K562 (cell line): Measurements from ENCODE around the gene CFAP92. TPM values are rescaled to one million over a fixed set of nuclear protein-coding genes. Genes with fewer than 3 reads are reported as not detected.

Experiments used
- BCL6 ChIP-seq: fragments of 250-450 bp; sonication (Bioruptor Pico); IDR thresholded peaks from 2 replicates; pipeline ENCODE4 v1.4.0; 2020
- FOS ChIP-seq: IDR thresholded peaks from 3 replicates; pipeline ENCODE4 v1.6.1; 2011; ENCODE audit not compliant: insufficient read length; ENCODE audit errors: extremely low read depth
- HMG20A ChIP-seq: fragments of 450-650 bp; formaldehyde crosslinking; conservative IDR thresholded peaks from 2 replicates; pipeline ENCODE4 v1.4.0; 2020; ENCODE audit warnings: mild to moderate bottlenecking, mixed read lengths
- MTA3 ChIP-seq: fragments of 450-650 bp; formaldehyde crosslinking; IDR thresholded peaks from 2 replicates; pipeline ENCODE4 v1.6.1; 2017; ENCODE audit warnings: mild to moderate bottlenecking, borderline replicate concordance
- NR1H2 ChIP-seq: sonication (generic); formaldehyde crosslinking; IDR thresholded peaks from 2 replicates; pipeline ENCODE4 v1.4.0; 2020; ENCODE audit warnings: mild to moderate bottlenecking, missing genetic modification reagents
- TRIM24 ChIP-seq, 2 experiments: fragments of 450-650 bp; IDR thresholded peaks; 2 replicates each; pipeline ENCODE4 v1.6.1; 2016
- ZNF224 ChIP-seq: sonication (generic); formaldehyde crosslinking; IDR thresholded peaks from 2 replicates; pipeline ENCODE4 v1.8.0; 2022; ENCODE audit warnings: mild to moderate bottlenecking, missing genetic modification reagents
- ZNF263 ChIP-seq: sonication (generic); formaldehyde crosslinking; IDR thresholded peaks from 2 replicates; pipeline ENCODE4 v1.8.0; 2022; ENCODE audit warnings: mild to moderate bottlenecking, missing genetic modification reagents, borderline replicate concordance
- ZNF766 ChIP-seq: fragments of 200-800 bp; sonication (Bioruptor generic); conservative IDR thresholded peaks from 2 replicates; pipeline ENCODE4 v1.6.1; 2016; ENCODE audit warnings: missing genetic modification characterization, missing compliant biosample characterization
- polyA plus RNA-seq, 8 experiments: library from polyadenylated mRNA; depleted of rRNA in 4 of 8; stranded (reverse) in 5 of 8; unstranded in 3 of 8; fragments of >200 nt; fragmentation: Nextera tagmentation in 2 of 8; fragmentation: Illumina TruSeq in 1 of 8; extraction: Ambion mirVana in 2 of 8; extraction: Trizol in 1 of 8; gene quantifications; 2 replicates each; pipeline versions ENCODE4 v1.2.1 to v1.2.3, GENCODE V29; 2011 to 2014; ENCODE audit warnings: inconsistent platforms in 1 of 8, missing spikeins in 1 of 8
- total RNA-seq, 7 experiments: library from RNA; depleted of rRNA in 6 of 7; stranded (reverse); fragments of >200 nt in 6 of 7; fragmentation: Illumina TruSeq in 2 of 7; extraction: Trizol in 2 of 7; gene quantifications; 2 replicates each; pipeline versions ENCODE4 v1.2.1 to v1.2.3, GENCODE V29; 2011 to 2021; ENCODE audit warnings: low replicate concordance in 1 of 7
- TF ChIP-seq, protein P1 (sequence below): fragments of 450-650 bp; formaldehyde crosslinking; IDR thresholded peaks from 2 replicates; pipeline ENCODE4 v1.4.0; 2022; ENCODE audit warnings: missing genetic modification characterization
- TF ChIP-seq, protein P2 (sequence below): fragments of 450-650 bp; formaldehyde crosslinking; IDR thresholded peaks from 2 replicates; pipeline ENCODE4 v1.4.0; 2020; ENCODE audit warnings: mild to moderate bottlenecking, moderate library complexity
- TF ChIP-seq, protein P3 (sequence below), 2 experiments: fragments of 450-650 bp in 1 of 2; sonication (generic) in 1 of 2; formaldehyde crosslinking in 1 of 2; IDR thresholded peaks in 1 of 2; conservative IDR thresholded peaks in 1 of 2; 2 replicates each; pipeline versions ENCODE4 v1.6.1 to v1.8.1; 2016 to 2023; ENCODE audit warnings: mild to moderate bottlenecking in 2 of 2, moderate library complexity in 2 of 2, inconsistent platforms in 1 of 2, missing genetic modification reagents in 1 of 2
- TF ChIP-seq, protein P4 (sequence below), 2 experiments: fragments of 450-650 bp; IDR thresholded peaks; 2 replicates each; pipeline ENCODE4 v1.6.1; 2016; ENCODE audit warnings: mild to moderate bottlenecking in 2 of 2, borderline replicate concordance in 1 of 2, low read depth in 1 of 2, moderate library complexity in 1 of 2

Gene CFAP92
- total and polyA plus RNA-seq, 9 of the 15 experiments (the other 6 are each of a cell fraction or from before 2014, with no cell fraction given): 0.06 to 0.62 (median 0.36) TPM

- TF ChIP-seq, protein P1, sequence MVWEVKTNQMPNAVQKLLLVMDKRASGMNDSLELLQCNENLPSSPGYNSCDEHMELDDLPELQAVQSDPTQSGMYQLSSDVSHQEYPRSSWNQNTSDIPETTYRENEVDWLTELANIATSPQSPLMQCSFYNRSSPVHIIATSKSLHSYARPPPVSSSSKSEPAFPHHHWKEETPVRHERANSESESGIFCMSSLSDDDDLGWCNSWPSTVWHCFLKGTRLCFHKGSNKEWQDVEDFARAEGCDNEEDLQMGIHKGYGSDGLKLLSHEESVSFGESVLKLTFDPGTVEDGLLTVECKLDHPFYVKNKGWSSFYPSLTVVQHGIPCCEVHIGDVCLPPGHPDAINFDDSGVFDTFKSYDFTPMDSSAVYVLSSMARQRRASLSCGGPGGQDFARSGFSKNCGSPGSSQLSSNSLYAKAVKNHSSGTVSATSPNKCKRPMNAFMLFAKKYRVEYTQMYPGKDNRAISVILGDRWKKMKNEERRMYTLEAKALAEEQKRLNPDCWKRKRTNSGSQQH (CRISPR knock-in tag): no peak
- TF ChIP-seq FOS: no peak
- TF ChIP-seq, protein P2, sequence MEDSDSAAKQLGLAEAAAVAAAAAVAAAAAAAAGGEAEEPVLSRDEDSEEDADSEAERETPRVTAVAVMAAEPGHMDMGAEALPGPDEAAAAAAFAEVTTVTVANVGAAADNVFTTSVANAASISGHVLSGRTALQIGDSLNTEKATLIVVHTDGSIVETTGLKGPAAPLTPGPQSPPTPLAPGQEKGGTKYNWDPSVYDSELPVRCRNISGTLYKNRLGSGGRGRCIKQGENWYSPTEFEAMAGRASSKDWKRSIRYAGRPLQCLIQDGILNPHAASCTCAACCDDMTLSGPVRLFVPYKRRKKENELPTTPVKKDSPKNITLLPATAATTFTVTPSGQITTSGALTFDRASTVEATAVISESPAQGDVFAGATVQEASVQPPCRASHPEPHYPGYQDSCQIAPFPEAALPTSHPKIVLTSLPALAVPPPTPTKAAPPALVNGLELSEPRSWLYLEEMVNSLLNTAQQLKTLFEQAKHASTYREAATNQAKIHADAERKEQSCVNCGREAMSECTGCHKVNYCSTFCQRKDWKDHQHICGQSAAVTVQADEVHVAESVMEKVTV (CRISPR knock-in tag): no peak
- TF ChIP-seq, protein P3, sequence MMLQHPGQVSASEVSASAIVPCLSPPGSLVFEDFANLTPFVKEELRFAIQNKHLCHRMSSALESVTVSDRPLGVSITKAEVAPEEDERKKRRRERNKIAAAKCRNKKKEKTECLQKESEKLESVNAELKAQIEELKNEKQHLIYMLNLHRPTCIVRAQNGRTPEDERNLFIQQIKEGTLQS (IDR thresholded peaks at IDR 0.05): peak; percentile 98
- TF ChIP-seq, protein P3 (CRISPR knock-in tag; conservative IDR thresholded peaks at IDR 0.05): 0 out of 2 replicates have a peak, but pooled peaks have one; percentile 28
- TF ChIP-seq, protein P4, sequence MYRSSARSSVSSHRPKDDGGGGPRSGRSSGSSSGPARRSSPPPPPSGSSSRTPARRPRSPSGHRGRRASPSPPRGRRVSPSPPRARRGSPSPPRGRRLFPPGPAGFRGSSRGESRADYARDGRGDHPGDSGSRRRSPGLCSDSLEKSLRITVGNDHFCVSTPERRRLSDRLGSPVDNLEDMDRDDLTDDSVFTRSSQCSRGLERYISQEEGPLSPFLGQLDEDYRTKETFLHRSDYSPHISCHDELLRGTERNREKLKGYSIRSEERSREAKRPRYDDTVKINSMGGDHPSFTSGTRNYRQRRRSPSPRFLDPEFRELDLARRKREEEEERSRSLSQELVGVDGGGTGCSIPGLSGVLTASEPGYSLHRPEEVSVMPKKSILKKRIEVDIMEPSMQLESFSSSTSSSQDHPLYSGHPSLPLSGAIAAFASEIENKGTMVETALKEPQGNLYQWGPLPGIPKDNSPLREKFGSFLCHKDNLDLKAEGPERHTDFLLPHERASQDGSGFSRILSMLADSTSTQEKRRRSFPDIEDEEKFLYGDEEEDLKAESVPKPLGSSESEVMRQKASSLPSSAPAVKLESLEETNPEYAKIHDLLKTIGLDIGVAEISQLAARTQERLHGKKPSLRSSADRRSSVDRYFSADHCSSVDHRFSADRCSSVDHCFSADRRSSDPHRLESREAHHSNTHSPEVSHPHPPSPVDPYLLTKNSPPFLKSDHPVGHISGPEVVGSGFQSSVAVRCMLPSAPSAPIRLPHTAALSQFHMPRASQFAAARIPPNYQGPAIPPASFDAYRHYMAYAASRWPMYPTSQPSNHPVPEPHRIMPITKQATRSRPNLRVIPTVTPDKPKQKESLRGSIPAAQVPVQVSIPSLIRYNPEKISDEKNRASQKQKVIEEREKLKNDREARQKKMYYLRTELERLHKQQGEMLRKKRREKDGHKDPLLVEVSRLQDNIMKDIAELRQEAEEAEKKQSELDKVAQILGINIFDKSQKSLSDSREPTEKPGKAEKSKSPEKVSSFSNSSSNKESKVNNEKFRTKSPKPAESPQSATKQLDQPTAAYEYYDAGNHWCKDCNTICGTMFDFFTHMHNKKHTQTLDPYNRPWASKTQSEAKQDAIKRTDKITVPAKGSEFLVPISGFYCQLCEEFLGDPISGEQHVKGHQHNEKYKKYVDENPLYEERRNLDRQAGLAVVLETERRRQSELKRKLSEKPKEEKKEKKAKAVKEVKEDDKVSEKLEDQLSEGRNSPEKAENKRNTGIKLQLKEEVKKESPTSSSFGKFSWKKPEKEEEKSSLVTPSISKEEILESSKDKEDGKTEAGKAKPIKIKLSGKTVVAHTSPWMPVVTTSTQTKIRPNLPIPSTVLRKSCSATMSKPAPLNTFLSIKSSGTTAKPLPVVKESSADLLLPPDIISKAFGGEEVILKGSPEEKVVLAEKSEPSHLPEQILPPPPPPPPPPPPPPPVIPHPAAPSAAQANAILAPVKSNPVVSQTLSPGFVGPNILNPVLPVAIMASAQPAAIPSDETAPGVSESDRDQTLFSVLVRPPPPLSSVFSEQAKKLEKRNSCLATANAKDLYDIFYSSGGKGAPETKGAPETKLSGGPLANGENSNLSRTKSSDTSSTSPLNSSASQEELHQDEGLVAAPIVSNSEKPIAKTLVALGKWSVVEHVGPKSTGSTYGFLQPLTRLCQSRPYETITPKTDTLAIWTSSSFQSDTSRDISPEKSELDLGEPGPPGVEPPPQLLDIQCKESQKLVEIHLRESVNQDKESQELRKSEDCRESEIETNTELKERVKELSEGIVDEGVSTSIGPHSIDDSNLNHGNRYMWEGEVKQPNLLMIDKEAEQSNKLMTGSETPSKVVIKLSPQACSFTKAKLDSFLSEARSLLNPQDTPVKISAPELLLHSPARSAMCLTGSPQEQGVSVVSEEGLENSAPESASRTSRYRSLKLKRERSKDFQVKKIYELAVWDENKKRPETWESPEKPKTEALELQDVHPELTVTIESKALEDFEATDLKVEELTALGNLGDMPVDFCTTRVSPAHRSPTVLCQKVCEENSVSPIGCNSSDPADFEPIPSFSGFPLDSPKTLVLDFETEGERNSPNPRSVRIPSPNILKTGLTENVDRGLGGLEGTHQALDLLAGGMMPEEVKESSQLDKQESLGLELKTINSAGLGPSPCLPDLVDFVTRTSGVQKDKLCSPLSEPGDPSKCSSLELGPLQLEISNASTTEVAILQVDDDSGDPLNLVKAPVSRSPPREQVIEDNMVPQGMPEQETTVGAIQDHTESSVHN (IDR thresholded peaks at IDR 0.05; ENCODE audit: borderline replicate concordance in 1 of 2, low read depth in 1 of 2): peak in 1 of 2 experiments; percentile 16; a peak in 1 of 4 replicates
- TF ChIP-seq NR1H2 (CRISPR knock-in tag): no peak
- no peak for TF ChIP-seq BCL6
- TF ChIP-seq ZNF263 (CRISPR knock-in tag): no peak; the same call in 1 of the 2 replicates
- 0 out of 2 replicates have a peak, but pooled peaks have one; percentile 37 for TF ChIP-seq ZNF224 (CRISPR knock-in tag)
- peak; percentile 69; the same call in 1 of the 2 replicates for TF ChIP-seq ZNF766
- no peak for TF ChIP-seq HMG20A
- 0 out of 4 replicates have a peak, but pooled peaks of 1 of the 2 experiments have one; percentile 19 for TF ChIP-seq TRIM24 (IDR thresholded peaks at IDR 0.05)
- peak; percentile 76; the same call in 1 of the 2 replicates for TF ChIP-seq MTA3
Measured at GRCh38 chr3:128879125-128879969, 114.5 kb downstream of the CFAP92 start, which contains the start of gene ACAD9 (continued).
